ENCODE measurements around the gene PNMA8B. TPM values are rescaled to one million over a fixed set of nuclear protein-coding genes. Genes with fewer than 3 reads are reported as not detected.
A peak's percentile ranks its signal among the peaks of the same experiment; 100 is the strongest.

The PNMA8B gene
- total RNA-seq, 1 experiment from 2014 or later = 0.75 TPM

DNA sequence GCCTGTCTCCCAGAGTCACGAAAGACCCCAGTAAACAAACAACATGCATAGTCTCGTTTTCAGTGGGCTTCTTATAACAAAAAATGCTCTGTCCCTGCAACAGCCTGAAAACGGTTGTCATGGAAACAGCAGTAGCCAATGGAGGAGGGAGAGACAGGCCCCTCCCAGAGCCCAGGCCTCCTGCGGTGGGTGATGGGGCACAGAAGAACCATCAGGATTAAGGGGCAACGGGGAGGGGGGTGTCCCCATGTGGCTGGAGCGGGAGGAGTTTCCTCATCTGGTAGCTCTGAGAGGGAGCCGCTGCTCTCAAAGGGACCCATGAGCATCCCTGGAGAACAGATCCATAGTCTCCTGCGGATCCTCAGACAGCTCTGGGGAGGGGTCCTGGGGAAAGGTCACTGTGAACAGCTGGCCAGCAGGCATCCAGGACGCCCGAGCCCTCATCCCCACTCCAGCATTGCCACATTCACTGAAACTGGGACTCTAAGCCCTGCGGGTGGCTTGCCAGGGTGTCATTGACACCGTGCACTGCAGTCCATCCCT, 37.5 kb upstream of the PNMA8B start:
- intact Hi-C loops (cut with micrococcal nuclease; ENCODE audit: unreplicated experiment) = no loop called here
- Histone ChIP-seq H3K36me3 (ENCODE audit: insufficient read depth, low read length, poor library complexity, severe bottlenecking) (no peaks in the 10 kb centered on the region), H3K9me3 (ENCODE audit: low read depth, low read length, poor library complexity, severe bottlenecking) (no peaks in the 10 kb centered on the region), H3K27ac (ENCODE audit: low read depth, low read length, poor library complexity, severe bottlenecking) (no peak overlapping the region), H3K27me3 (replicated peaks; ENCODE audit: insufficient read depth, low read depth, low read length, poor library complexity) (no peaks in the 10 kb centered on the region), H3K4me1 (ENCODE audit: insufficient read depth, low read length, poor library complexity, severe bottlenecking) (peaks cover 10% of the 10 kb centered on the region), H3K4me3 (ENCODE audit: low read depth, low read length, poor library complexity, severe bottlenecking) (no peak overlapping the region)
- ChIA-PET CTCF (no interaction called here), POLR2A (ENCODE audit: low non-redundant PET) (no interaction called here)
- DNase-seq (ENCODE audit: low spot score) = peak; percentile 18
- no TSS peak for BruUV-seq (replicated peaks)
- no peak for TF ChIP-seq EZH2 (IDR thresholded peaks at IDR 0.05; ENCODE audit: borderline replicate concordance, low read depth, low read length, poor library complexity, severe bottlenecking)
- TF ChIP-seq, protein P1, sequence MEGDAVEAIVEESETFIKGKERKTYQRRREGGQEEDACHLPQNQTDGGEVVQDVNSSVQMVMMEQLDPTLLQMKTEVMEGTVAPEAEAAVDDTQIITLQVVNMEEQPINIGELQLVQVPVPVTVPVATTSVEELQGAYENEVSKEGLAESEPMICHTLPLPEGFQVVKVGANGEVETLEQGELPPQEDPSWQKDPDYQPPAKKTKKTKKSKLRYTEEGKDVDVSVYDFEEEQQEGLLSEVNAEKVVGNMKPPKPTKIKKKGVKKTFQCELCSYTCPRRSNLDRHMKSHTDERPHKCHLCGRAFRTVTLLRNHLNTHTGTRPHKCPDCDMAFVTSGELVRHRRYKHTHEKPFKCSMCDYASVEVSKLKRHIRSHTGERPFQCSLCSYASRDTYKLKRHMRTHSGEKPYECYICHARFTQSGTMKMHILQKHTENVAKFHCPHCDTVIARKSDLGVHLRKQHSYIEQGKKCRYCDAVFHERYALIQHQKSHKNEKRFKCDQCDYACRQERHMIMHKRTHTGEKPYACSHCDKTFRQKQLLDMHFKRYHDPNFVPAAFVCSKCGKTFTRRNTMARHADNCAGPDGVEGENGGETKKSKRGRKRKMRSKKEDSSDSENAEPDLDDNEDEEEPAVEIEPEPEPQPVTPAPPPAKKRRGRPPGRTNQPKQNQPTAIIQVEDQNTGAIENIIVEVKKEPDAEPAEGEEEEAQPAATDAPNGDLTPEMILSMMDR (conservative IDR thresholded peaks at IDR 0.05; ENCODE audit: low read depth, low read length) = no peak

DNA sequence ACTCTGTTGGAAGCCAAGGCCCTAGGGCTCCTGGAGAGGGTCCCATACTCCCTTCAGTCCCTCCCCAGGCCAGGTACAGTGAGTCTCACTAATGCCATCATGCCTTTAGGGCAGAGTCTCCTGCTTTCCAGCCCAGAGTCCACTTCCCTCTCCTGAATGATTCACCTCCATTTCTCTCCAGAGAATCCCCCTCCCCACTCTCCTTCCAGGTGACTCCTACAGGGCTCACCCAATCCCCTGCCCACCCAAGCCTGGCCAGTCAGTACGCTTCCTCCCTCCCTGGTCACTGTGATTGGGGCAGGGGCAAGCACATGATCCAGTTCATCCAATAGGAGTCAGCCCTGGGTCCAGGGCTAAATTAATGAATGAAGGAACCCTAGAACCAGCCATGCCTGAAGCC, 35.0 kb upstream of the PNMA8B start:
- Histone ChIP-seq H3K36me3 (ENCODE audit: insufficient read depth, low read length, poor library complexity, severe bottlenecking) (no peaks in the 10 kb centered on the region), H3K4me1 (ENCODE audit: insufficient read depth, low read length, poor library complexity, severe bottlenecking) (peaks cover 10% of the 10 kb centered on the region), H3K4me3 (ENCODE audit: low read depth, low read length, poor library complexity, severe bottlenecking) (no peak overlapping the region), H3K9me3 (ENCODE audit: low read depth, low read length, poor library complexity, severe bottlenecking) (no peaks in the 10 kb centered on the region), H3K27ac (ENCODE audit: low read depth, low read length, poor library complexity, severe bottlenecking) (no peak overlapping the region), H3K27me3 (replicated peaks; ENCODE audit: insufficient read depth, low read depth, low read length, poor library complexity) (no peaks in the 10 kb centered on the region)
- ChIA-PET POLR2A (ENCODE audit: low non-redundant PET) (no interaction called here), CTCF (interaction anchor here (0.6 to 2.1 kb wide), 5 partner anchors 131 to 223 kb away, joined by 3 to 17 read pairs (median 7); partner anchors contain the start of gene DACT3)
- peak; percentile 29 for DNase-seq (ENCODE audit: low spot score)
- no TSS peak for BruUV-seq (replicated peaks)
- TF ChIP-seq EZH2 (IDR thresholded peaks at IDR 0.05; ENCODE audit: borderline replicate concordance, low read depth, low read length, poor library complexity, severe bottlenecking) = no peak
- TF ChIP-seq, protein P1 (conservative IDR thresholded peaks at IDR 0.05; ENCODE audit: low read depth, low read length) = no peak
- intact Hi-C loops (cut with micrococcal nuclease; ENCODE audit: unreplicated experiment) = loop anchor here (2.0 kb wide), 1 partner anchor 130 kb away; the partner anchor contains the start of gene DACT3

DNA sequence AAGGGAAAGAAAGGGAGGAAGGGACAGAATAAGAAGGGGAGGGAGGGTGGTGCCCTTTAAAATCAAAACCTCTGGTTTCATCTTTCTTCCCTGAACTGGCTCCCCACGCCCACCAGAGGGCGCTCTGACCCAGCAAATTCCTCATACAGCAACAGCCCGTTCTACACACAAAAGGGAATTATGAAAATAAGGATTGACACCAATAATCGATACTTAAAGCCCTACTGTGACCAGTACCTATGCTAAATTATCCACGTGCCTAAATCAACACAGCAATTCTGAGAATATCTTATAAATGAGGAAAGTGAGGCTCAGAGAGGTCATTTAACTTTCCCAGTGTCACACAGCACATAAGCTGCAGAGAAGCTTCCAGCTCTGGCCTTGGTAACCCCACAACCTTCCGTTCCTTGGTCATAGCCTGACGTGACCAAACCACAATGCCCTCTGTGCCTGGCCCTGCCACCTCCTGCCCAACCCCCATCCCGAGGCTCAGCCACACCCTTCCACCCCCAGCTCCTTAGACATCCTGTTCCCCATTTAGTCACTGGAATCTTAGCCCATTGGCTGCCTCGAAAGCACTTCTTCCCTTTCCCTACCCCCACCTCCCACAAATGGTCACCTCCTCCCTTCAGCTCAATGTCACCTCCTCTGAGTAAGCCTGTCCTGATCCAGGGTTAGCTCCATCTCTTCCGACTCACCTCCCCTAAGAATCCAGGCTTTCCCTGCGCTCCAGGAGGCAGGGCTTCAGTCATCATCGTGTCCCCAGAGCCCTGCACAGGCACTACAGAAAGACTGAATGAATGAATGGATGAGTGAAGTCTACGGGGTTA, 34.2 kb upstream of the PNMA8B start:
- no peaks in the 10 kb centered on the region for H3K36me3 ChIP-seq (ENCODE audit: insufficient read depth, low read length, poor library complexity, severe bottlenecking)
- TF ChIP-seq, protein P1 (conservative IDR thresholded peaks at IDR 0.05; ENCODE audit: low read depth, low read length) = peak; percentile 93
- TF ChIP-seq EZH2 (IDR thresholded peaks at IDR 0.05; ENCODE audit: borderline replicate concordance, low read depth, low read length, poor library complexity, severe bottlenecking) = no peak
- BruUV-seq (replicated peaks) = no TSS peak
- ChIA-PET CTCF (interaction anchor here (0.5 to 2.1 kb wide), 9 partner anchors 8 to 688 kb away, joined by 3 to 17 read pairs (median 4); partner anchors contain the start of gene DACT3), POLR2A (ENCODE audit: low non-redundant PET) (no interaction called here)
- no peaks in the 10 kb centered on the region for H3K27me3 ChIP-seq (replicated peaks; ENCODE audit: insufficient read depth, low read depth, low read length, poor library complexity)
- no peaks in the 10 kb centered on the region for H3K9me3 ChIP-seq (ENCODE audit: low read depth, low read length, poor library complexity, severe bottlenecking)
- H3K27ac ChIP-seq (ENCODE audit: low read depth, low read length, poor library complexity, severe bottlenecking) = no peak overlapping the region
- peaks cover 10% of the 10 kb centered on the region for H3K4me1 ChIP-seq (ENCODE audit: insufficient read depth, low read length, poor library complexity, severe bottlenecking)
- intact Hi-C loops (cut with micrococcal nuclease; ENCODE audit: unreplicated experiment) = loop anchor here (2.0 to 5.0 kb wide), 3 partner anchors 72 to 222 kb away; partner anchors contain the start of genes CALM3 and DACT3
- no peak overlapping the region for H3K4me3 ChIP-seq (ENCODE audit: low read depth, low read length, poor library complexity, severe bottlenecking)
- DNase-seq (ENCODE audit: low spot score) = peak; percentile 76
